CMK (cell line): Measurements from ENCODE around the gene LSM7.
A peak's percentile ranks its signal among the peaks of the same experiment; 100 is the strongest.
"Not testable (repeated sequence)": the region's sequence is repeated elsewhere in the genome, so short reads cannot be mapped to it uniquely, and the experiment has no call there.

Experiments
- DNase-seq: peaks from one replicate; pipeline ENCODE4 v3.0.0-alpha.2; 2010; ENCODE audit warnings: low read depth

LSM7 gene

GRCh38 chr19:2302319-2303210 is 25.8 kb downstream of the LSM7 start:
- DNase-seq = no peak

GRCh38 chr19:2300533-2300932 is 27.9 kb downstream of the LSM7 start:
- no peak for DNase-seq

GRCh38 chr19:2296141-2296540 is 32.2 kb downstream of the LSM7 start:
- no peak for DNase-seq

- no peak for DNase-seq
Measured at GRCh38 chr19:2294687-2295335, 33.6 kb downstream of the LSM7 start.

GRCh38 chr19:2291185-2291751 is 37.1 kb downstream of the LSM7 start:
- no peak for DNase-seq

GRCh38 chr19:2290441-2291184 is 37.8 kb downstream of the LSM7 start:
- DNase-seq = no peak

GRCh38 chr19:2289714-2290435 is 38.5 kb downstream of the LSM7 start:
- DNase-seq = peak; percentile 81

GRCh38 chr19:2288818-2289713 is 39.3 kb downstream of the LSM7 start:
- DNase-seq = no peak

- DNase-seq = no peak
Measured at GRCh38 chr19:2288338-2288817, 40.0 kb downstream of the LSM7 start.

- no peak for DNase-seq
Measured at GRCh38 chr19:2287585-2288337, 40.6 kb downstream of the LSM7 start.

GRCh38 chr19:2286402-2287140 is 41.8 kb downstream of the LSM7 start:
- DNase-seq = no peak

GRCh38 chr19:2283835-2284507 is 44.4 kb downstream of the LSM7 start:
- no peak for DNase-seq

GRCh38 chr19:2282862-2283237 is 45.5 kb downstream of the LSM7 start:
- no peak for DNase-seq

- DNase-seq = no peak
Measured at GRCh38 chr19:2282062-2282861, 46.1 kb downstream of the LSM7 start, which contains the start of gene PEAK3. TSS of gene PEAK3 (minus strand) at chr19:2282175. CDS start at chr19:2280931, 1,244 bp downstream.

- DNase-seq = not testable (repeated sequence)
Measured at GRCh38 chr19:2281265-2282061, 46.9 kb downstream of the LSM7 start.

GRCh38 chr19:2280633-2281264 is 47.6 kb downstream of the LSM7 start:
- no peak for DNase-seq
